ENCODE measurements around the gene TRIM29. TPM values are rescaled to one million over a fixed set of nuclear protein-coding genes. Genes with fewer than 3 reads are reported as not detected.
"Not testable (repeated sequence)": the region's sequence is repeated elsewhere in the genome, so short reads cannot be mapped to it uniquely, and the experiment has no call there.

Gene TRIM29, protein sequence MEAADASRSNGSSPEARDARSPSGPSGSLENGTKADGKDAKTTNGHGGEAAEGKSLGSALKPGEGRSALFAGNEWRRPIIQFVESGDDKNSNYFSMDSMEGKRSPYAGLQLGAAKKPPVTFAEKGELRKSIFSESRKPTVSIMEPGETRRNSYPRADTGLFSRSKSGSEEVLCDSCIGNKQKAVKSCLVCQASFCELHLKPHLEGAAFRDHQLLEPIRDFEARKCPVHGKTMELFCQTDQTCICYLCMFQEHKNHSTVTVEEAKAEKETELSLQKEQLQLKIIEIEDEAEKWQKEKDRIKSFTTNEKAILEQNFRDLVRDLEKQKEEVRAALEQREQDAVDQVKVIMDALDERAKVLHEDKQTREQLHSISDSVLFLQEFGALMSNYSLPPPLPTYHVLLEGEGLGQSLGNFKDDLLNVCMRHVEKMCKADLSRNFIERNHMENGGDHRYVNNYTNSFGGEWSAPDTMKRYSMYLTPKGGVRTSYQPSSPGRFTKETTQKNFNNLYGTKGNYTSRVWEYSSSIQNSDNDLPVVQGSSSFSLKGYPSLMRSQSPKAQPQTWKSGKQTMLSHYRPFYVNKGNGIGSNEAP
- 2.9 TPM for polyA plus RNA-seq (ENCODE audit: insufficient read length)

DNA sequence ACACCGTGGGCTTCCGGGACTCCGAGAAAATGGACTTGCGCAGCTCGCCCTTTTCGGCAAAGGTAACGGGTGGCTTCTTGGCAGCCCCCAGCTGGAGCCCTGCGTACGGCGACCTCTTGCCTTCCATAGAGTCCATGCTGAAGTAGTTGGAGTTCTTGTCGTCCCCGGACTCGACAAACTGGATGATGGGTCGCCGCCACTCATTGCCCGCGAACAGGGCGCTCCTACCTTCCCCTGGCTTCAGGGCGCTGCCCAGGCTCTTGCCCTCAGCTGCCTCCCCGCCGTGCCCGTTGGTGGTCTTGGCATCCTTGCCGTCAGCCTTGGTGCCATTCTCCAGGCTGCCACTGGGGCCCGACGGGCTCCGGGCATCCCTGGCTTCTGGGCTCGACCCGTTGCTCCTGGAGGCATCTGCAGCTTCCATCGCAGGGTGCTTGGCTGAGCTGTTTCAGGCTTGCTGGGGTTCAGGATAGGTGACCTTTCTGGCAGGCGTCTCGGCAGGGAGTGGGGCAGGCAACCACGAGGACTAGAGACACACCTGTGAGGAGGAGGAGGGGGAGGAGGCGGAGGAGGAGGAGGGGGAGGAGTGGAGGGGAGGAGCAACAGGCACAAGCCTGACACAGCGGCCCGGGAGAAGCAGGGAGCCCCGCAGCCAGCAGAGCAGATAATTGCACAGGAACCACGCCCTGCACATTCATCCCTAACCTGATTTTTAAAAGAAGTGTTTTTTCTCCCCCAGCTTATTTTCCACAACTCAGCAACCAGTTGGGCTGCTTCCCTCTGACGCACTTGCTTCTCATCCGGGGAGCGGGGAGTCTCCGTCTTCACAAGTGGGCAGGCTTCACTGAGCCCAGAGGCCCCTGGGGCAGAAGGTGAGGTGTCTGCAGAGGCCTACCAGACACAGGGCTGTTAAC is at the start of gene TRIM29:
TRIM29 (minus strand) TSS at position 503 of the 911 bp plus-strand sequence; CDS start at position 421, 82 bp downstream.
- no peak for DNase-seq

DNA sequence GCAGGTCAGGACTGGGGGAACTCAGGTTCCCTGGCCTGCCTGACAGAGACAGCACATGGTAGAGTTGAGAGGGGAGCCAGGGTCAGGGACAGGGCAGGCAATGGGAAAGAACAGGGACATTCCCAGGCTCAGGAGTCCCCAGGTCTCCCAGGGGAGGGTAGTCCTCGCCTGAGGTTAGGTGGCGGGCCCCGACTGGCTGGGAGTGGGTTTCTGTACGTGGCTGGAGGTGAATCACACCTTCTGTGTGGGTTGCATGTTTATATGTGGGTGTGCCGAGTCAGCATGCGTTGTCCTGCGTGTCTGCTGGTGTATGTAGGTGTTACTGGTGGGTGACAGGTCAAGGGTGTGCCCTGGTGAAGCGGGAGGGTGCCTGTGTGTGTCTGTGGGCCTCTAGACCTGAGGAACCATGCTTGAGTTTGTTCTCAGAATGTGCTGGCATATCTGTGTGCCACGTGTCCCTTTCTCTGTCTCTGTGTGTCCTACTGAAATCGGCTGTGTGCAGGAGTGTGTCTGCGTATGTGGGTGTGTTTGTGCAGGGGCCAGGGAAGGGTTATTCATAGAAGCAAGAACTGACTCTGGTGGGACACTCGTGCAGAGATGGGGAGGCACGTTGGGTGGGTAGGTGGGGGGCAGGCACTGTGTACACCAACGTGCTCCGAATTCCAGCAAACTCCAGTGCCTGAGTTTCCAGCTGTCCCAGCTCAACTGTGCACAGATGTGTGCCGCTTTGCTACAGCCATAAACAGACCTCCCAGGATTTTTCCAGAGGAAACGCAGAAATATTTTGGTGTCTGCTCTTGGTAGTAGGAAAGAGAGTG is 49.1 kb upstream of the TRIM29 start:
- DNase-seq: peak; percentile 88

DNA sequence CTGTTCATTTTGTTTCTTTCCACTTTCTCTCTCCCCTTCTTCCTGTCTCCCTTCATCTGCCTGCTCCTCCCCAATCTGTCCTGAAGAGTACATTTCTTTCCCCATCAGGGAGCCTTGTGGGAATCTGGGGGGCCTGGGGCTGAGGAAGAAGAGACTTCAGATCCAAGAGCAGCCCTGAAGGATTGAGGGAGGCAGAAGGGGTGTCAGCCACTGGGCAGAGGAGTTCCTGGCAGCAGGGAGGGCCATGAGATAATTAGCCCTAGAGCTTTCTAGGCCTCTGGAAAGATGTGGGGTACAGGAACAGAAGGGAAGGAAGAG is 48.5 kb upstream of the TRIM29 start:
- no peak for DNase-seq

DNA sequence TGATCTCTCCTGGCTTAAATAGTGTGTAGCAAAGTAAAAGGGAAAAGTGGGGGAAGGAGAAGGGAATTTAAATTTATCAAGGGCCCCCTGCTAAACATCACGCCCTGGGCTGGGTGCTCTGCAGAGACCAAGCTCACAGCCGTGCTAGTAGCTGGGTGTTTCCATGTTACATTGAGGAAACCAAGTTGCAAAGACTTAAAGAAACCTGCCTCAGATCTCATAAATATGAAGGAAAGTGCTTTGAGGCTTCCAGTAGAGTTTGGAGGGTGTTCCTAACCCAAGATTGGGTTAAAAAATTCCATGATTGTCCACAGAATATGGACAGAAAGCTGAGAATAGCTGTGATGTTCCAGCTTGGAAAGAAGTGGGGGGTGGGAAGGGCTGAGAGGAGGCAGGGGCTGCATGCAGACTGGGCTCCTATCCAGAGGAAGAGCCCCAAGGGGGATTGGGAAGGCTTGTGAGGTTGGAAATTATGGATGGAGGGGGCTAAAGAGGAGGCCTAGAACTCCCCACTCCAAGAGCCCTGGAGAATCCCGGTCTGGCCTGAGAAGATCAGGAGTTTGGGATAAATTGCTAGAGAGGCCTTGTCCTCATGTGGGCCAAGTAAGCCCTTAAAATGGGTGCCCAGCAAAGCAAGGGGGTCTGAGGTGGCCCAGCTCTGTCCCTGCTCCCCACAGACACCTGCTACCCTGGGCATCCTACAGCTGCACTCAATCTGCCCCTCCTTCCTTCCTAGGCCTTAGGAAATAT is 48.0 kb upstream of the TRIM29 start:
- peak; percentile 96 for DNase-seq

DNA sequence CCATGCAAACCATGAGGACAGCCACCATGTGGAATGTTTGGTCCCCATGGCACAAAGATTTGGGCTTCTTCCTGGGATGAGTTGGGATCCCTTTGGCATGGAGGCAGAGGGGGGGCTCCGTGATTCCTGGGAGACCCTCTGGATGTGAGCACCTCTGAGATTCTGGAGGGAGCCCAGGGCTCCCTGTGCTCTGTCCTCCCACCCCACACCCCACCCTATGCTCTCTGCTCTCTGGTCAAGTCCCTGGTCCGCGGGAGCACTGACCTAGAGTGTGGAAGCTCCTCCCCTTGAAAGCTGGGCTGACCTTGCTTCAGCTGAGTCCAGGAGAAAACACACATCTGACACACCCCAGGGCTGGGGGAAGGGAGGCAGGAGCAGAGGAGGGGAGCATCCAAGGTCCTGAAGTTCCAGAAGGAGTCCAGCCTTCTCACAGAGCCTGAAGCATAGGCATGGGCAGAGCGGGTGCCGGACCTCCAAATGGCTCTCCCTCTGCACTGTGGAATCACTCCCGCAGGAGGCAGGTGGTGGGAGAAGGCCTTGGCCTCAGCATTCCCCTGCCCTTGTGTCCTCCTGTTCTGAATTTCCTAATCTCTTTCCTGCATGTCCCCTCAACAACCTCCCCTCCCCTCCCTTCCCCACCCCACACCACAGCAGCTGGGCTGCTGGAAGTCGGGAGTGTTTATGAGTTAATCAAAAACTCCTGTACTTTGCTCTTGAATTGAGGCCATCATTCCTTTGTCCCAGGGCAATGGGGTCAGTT is 47.2 kb upstream of the TRIM29 start:
- DNase-seq: peak; percentile 90

DNA sequence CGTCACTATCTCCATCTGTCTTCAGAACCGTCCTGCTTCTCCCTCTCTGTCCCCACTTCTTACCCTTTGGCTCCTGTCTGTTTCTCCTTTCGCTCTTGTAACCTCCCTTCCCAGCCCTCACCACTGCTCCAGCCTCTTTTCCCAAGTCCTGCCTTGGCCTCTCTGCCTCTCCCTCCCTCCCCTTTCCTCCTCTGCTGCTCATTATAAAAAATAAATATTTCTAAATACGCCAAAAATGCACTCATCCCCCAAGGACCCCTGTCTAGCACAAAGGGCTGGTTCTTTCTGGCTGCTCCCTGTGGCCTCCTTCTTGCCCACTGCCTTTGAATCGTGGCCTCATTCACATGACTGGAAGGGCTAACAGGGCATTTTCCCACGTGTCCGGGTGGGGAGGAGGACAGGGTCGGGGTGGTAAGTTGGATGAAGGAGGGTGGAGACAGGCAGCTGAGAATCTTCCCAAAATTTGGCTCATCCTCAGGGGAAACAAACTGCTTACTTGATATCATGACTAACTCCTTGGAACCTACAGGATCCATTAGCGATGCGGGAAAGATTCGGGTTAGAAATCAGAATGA is 46.5 kb upstream of the TRIM29 start:
- DNase-seq: peak; percentile 68

DNA sequence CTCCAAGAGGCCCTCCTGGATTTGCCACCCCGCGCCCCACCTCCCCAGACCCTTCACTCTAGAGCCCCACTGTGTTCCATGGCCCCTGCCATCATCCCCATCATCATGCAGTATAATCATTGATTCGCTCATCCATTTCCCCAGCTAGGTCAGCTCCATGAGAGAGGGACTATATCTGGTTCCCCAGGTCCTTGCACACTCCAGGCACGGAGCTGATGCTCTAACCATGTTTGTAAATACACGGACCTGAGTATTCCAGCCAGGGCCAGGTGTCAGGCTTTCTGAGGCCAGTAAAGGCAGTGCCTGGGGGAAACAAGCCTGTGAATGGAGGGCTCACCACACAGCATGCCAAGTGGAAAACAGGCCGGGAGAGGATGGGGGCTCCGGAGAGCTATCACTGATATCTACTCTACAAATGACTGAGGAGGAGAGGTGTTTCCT is 45.8 kb upstream of the TRIM29 start:
- DNase-seq: no peak

DNA sequence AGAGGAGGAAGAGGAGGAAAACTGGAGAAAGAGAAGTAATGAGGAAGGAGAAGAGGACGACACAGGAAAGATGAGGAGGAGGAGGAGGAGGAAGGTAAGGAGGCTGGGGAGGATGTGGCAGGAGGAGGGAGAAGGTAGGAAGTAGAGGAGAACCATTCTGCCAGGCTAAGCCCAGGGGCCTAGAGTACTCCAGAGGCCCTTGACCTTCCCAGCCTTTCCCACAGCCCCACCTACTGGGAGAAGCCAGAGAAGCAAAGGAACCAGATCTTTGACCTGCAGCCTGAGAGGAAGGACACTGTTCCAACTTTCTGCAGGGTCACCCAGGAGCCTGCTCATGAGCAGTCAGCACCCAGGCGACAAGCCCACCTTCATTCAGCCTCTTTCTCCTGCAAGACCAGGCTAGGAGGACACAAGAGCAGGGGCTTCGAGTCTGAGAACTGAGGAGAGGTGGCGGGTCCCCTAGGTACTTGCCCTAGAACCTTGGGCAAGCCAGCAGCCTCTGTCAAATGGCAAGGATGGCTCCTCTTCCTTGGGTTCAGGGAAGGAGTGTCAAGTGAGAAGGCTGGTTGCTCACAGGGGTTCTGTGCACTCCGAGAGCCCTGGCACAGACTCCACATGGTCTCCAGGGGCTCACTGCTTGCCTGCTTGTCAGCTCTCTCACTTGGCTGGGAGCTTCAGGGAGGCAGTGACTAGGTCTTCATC is 45.0 kb upstream of the TRIM29 start:
- DNase-seq: no peak

DNA sequence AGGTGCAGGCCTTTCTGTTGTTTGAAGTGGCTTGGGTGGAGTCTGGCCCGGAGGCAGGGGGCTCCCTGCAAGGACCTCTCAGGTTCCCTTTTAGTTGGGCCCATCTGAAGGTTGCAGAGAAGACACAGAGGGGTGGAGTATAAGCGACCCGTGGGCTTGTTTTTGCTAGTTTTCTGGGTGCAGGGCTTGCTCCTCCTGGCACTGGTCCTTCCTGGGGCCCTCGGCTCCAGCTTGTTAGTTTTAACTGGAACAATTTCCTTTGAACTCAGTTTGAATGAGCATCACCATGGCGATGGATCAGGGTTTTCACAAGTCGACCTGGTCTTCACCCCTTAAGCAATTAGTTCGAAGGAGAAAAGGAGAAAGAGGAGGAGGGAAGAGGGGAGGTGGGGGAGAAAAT is 44.5 kb upstream of the TRIM29 start:
- no peak for DNase-seq

DNA sequence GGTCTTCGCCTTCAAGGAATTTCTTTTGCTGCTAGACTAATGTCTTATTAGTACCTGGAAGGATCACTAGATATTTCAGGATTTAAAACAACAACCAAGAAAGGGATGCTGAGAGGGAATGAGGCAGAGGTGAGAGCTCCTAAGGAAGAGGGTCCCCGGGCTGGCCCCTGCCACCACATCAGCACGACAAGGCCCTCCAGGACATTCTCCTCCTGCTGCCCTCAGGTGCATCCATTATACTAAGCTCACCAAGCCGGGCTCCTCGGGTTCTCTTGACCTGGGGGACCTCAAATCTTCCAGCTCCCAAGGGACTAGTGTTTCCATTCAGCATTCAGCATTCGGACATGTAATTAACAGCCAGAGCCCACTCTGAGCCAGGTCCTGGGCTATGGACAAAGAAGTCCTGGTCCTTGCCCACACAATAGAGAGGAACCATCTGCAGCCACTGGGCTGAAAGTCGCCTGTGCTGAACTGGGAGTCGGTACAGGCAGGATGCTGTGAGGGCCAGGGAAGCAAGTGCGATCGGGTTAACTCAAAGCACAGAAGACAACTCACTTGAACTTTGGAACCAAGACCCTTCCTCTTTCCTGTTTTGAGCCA is 43.6 kb upstream of the TRIM29 start:
- DNase-seq: no peak

DNA sequence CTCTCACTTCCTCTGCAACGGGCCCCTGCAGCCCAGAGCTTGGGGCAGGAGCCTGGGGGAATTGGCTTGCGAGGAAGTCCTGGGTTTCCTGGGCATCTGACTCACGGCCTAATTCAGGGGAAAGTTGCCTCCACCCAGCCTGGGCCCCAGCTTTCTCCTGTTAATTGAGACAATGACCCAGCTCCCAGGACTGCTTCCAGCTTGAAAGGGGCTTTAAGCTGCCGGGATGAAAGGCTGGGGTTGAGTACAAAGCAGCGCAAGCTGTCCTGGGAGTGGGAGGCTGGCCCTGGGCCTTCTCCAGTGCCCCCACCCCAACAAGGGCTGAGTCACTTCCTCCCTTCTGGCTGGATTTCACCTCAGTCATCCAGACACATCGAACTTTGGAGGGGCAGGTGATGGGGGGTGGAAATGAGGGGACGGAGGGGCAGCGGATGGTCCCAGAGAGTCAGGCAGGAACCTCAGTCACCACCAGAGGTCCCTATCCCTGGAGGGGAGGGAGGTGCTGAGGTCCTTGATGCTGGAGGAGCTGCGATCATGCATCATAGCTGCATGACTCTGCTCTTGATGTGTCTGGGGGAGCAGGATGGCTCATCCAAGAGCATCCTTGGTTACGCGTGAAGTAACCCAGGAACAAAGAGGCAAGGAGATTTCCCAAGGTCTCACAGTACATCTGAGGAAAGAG is 42.8 kb upstream of the TRIM29 start:
- DNase-seq: no peak

DNA sequence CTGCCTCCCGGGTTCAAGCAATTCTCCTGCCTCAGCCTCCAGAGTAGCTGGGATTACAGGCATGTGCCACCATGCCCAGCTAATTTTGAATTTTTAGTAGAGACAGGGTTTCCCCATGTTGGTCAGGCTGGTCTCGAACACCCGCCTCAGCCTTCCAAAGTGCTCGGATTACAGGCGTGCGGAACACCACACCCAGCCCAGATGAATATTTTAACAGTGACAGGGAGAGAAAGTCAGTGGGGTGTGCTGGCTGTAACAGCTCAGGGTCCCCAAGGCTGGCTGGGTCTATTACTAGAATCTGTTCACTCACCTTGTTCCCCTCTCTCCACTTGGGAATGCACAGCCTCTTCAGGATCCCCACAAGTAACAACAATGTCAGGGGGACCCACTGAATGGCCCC is 42.1 kb upstream of the TRIM29 start:
- not testable (repeated sequence) for DNase-seq

DNA sequence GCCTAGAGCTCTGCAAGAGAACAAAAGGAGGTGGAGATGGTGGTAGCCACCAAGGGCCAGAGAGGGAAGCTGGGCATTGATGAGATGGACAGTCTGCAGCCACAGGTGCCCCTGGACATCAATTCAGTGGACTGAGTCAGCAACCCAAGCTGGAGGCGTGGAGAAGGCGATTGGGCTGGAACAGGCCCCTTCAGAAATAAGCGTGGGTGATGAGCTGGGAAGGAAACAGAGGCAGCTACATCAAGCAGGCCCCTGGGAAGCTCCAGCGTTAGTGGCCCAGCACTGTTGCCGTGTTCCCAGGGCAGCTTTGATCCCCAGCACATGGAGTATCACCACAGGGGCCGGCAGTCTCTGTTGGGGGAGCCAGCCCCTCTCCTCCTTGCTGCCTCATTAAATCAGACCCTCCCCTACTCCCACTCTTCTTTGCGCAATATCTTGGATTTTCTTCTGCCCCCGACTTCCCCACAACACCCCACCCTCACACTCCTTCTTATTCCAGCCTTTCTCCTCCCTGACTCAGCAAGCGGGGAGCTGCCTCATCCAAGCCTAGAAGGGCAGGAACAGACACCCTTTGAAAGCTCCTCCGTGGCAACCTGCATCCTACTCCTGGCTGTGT is 41.3 kb upstream of the TRIM29 start:
- DNase-seq: no peak

DNA sequence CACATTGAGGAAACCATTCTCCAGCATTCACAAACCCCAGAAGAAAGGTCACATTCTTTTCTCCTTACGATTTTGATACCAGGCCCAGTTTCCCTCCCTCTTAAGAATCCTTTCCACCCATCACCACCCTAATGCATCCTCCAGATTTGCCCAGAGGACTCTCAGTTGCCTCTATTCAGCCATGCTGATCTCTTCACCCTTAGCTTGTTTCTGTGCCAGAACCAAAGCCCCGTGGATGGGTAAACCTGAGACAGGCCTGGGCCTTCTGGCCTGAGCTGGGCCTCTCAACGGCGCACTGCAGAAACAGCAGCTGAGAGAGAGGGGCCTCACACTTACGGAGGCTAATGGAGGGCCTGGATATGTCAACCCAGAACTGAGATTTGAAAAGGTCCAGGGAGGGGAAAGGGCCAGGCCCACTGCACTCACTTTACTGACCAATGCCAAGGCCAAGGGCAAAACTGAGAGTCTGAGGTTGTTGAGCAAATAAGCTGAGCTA is 40.7 kb upstream of the TRIM29 start:
- DNase-seq: no peak

DNA sequence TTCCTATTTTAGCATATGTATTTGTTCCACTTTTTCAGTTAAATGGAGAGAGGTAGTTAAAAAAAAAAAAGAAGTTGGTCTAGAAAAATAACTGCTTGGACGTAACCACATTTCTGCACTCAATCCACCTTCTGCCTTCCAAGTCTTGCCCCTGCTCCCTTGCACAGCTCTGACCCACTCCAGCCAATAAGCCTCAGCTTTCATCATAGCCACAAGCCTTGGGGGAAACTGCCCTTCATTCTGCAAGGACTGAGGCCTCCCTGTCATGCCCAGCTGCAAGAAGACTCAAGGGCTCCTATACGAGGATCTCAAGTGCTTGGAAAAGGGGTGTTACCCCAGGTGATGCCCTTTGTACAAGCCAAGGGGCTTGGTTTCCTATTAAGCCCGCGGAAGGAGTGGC is 37.0 kb upstream of the TRIM29 start:
- DNase-seq: no peak

DNA sequence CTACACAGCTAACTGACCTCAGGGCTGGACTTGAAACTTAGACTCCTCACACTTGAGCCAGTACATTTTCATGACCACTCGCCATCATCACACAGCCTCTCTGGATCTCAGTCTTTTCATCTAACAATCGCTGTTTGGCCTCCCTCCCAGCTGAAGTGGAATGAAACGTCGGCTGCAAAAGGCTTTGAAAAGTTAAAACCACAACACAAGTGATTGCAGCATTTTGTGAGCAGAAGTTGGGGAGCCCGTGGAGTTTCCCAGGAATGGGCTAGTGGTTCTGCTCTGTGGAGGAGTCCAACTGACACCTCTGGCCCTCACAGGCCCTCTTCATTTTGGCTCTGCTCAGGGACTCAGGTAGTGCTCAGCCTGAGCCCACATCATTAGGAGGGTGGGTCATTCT is 35.9 kb upstream of the TRIM29 start:
- DNase-seq: no peak

DNA sequence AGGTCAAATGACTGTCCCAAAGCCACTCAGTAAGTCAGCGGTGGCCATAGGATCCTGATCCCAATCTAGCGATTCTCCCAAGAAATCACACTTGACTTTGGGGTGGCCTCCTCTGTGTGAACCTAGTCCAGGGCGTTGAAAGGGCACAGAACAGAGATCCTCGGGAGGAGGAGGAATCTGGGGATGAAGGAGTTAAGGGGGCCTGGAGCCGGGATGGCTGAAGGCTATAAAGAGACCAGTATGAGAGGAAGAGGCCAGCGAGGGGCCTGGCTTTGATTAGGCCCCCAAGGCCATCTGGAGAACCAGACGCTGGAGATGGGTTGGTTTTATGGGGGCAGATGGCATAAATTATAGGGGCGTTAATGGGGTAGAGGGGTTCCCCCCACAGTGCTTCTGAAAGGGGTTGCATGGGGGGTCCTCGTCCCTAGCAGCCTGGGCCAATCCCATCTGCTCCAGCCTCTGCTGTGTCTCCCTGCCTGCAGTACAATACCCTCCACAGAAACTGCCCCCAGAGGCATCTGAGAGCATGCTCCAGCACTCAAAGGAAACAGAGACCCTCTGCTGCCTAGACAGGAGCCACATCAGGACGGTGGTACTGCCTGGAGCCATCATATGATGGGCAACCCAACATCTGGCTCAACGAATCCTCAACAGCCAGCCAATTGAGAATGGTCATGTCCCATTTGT is 35.2 kb upstream of the TRIM29 start:
- no peak for DNase-seq

All from hindlimb muscle (tissue), 1 donor.